KMS-11 (cell line): ENCODE measurements around the gene SMTN.

Experiments used
- H2AFZ ChIP-seq: fragments of 200-600 bp; sonication (generic); 2 replicates; pipeline ENCODE4 v1.6.1; 2016; ENCODE audit warnings: antibody characterized with exemption, mixed run types, low read depth
- H3K27ac ChIP-seq: fragments of 200-600 bp; sonication (generic); 2 replicates; pipeline ENCODE4 v1.6.1; 2016; ENCODE audit warnings: mild to moderate bottlenecking, mixed run types
- H3K27me3 ChIP-seq: fragments of 200-600 bp; sonication (generic); 2 replicates; pipeline ENCODE4 v1.6.1; 2017; ENCODE audit warnings: mild to moderate bottlenecking, low read depth, mixed run types, moderate library complexity; ENCODE audit not compliant: insufficient read depth
- H3K36me3 ChIP-seq: fragments of 200-600 bp; sonication (generic); 2 replicates; pipeline ENCODE4 v1.6.1; 2017; ENCODE audit warnings: mild to moderate bottlenecking, mixed run types; ENCODE audit not compliant: insufficient read depth
- H3K4me1 ChIP-seq: fragments of 200-600 bp; sonication (generic); 2 replicates; pipeline ENCODE4 v1.6.1; 2016; ENCODE audit warnings: mild to moderate bottlenecking, low read depth, mixed run types; ENCODE audit not compliant: poor library complexity, severe bottlenecking
- H3K4me2 ChIP-seq: fragments of 200-600 bp; sonication (generic); 2 replicates; pipeline ENCODE4 v1.7.0; 2016; ENCODE audit warnings: mild to moderate bottlenecking, mixed run types
- H3K4me3 ChIP-seq: fragments of 200-600 bp; sonication (generic); IDR thresholded peaks from 2 replicates; pipeline ENCODE4 v1.6.1; 2017; ENCODE audit warnings: low read depth, low read length, mixed read lengths; ENCODE audit not compliant: insufficient read depth
- H3K79me2 ChIP-seq: fragments of 200-600 bp; sonication (generic); 2 replicates; pipeline ENCODE4 v1.6.1; 2016; ENCODE audit warnings: low read depth, mixed run types; ENCODE audit not compliant: insufficient read depth
- H3K9ac ChIP-seq: fragments of 200-600 bp; sonication (generic); 2 replicates; pipeline ENCODE4 v1.6.1; 2016; ENCODE audit warnings: mild to moderate bottlenecking, mixed run types
- H4K20me1 ChIP-seq: fragments of 200-600 bp; sonication (generic); 2 replicates; pipeline ENCODE4 v1.6.1; 2016; ENCODE audit warnings: mild to moderate bottlenecking, mixed run types; ENCODE audit not compliant: insufficient read depth
- CTCF ChIP-seq: fragments of 200-600 bp; sonication (generic); conservative IDR thresholded peaks from 2 replicates; pipeline ENCODE4 v1.6.1; 2017; ENCODE audit warnings: low read depth, mild to moderate bottlenecking, antibody characterized with exemption, low read length, moderate library complexity, mixed read lengths

Gene SMTN

GRCh38 chr22:31121403-31121802 lies 40.3 kb downstream of the SMTN start:
- no peaks in the 10 kb centered on the region for H3K4me1 ChIP-seq
- no peak for TF ChIP-seq CTCF
- no peaks in the 10 kb centered on the region for H4K20me1 ChIP-seq
- H3K79me2 ChIP-seq = no peaks in the 10 kb centered on the region
- H2AFZ ChIP-seq = no peak overlapping the region
- no peak overlapping the region for H3K27ac ChIP-seq
- H3K9ac ChIP-seq = no peak overlapping the region
- no peak overlapping the region for H3K4me3 ChIP-seq
- peaks cover 4% of the 10 kb centered on the region; the same call in 1 of the 2 replicates for H3K27me3 ChIP-seq
- no peak overlapping the region for H3K4me2 ChIP-seq
- no peaks in the 10 kb centered on the region for H3K36me3 ChIP-seq

- Histone ChIP-seq H4K20me1 (no peaks in the 10 kb centered on the region), H3K36me3 (no peaks in the 10 kb centered on the region), H3K79me2 (no peaks in the 10 kb centered on the region), H3K4me2 (no peak overlapping the region), H2AFZ (no peak overlapping the region), H3K27ac (no peak overlapping the region), H3K4me3 (no peak overlapping the region), H3K27me3 (peaks cover 4% of the 10 kb centered on the region; the same call in 1 of the 2 replicates), H3K4me1 (no peaks in the 10 kb centered on the region), H3K9ac (no peak overlapping the region)
- no peak for TF ChIP-seq CTCF
These were observed 41.0 kb downstream of the SMTN start for GRCh38 chr22:31122196-31122531.

- Histone ChIP-seq H3K4me2 (no peak within 1 kb of the TSS), H3K27ac (no peak within 1 kb of the TSS), H3K79me2 (no peaks in the 10 kb centered on the region), H3K27me3 (peaks cover 4% of the 10 kb centered on the region; the same call in 1 of the 2 replicates), H3K9ac (no peak within 1 kb of the TSS), H2AFZ (no peak within 1 kb of the TSS), H4K20me1 (no peaks in the 10 kb centered on the region), H3K4me3 (no peak within 1 kb of the TSS), H3K36me3 (no peaks in the 10 kb centered on the region), H3K4me1 (no peaks in the 10 kb centered on the region)
- no peak for TF ChIP-seq CTCF
These were observed 41.6 kb downstream of the SMTN start, which contains the start of gene INPP5J for GRCh38 chr22:31122532-31123291. TSS of gene INPP5J (plus strand) at chr22:31122966. CDS start at chr22:31123015, 49 bp downstream.

GRCh38 chr22:31123292-31123602 lies 42.1 kb downstream of the SMTN start:
- Histone ChIP-seq H3K27ac (no peak overlapping the region), H3K79me2 (no peaks in the 10 kb centered on the region), H3K9ac (no peak overlapping the region), H3K27me3 (peaks cover 4% of the 10 kb centered on the region; the same call in 1 of the 2 replicates), H3K4me3 (no peak overlapping the region), H3K36me3 (no peaks in the 10 kb centered on the region), H2AFZ (no peak overlapping the region), H4K20me1 (no peaks in the 10 kb centered on the region), H3K4me1 (no peaks in the 10 kb centered on the region), H3K4me2 (no peak overlapping the region)
- no peak for TF ChIP-seq CTCF
